NCI-H226 (cell line): ENCODE data around the gene PRMT6.

Experiments
- DNase-seq: peaks from one replicate; pipeline ENCODE4 v3.0.0-alpha.2; 2015

Gene PRMT6

GRCh38 chr1:107095647-107096046 is 39.2 kb downstream of the PRMT6 start:
- no peak for DNase-seq

- DNase-seq: no peak
Observed at GRCh38 chr1:107096690-107097089, 40.2 kb downstream of the PRMT6 start.

GRCh38 chr1:107098961-107099360 is 42.5 kb downstream of the PRMT6 start:
- no peak for DNase-seq

GRCh38 chr1:107100331-107100984 is 44.0 kb downstream of the PRMT6 start:
- DNase-seq: no peak

- DNase-seq: no peak
Observed at GRCh38 chr1:107105914-107106313, 49.4 kb downstream of the PRMT6 start.
